Thyroid gland (tissue), 4 donors: ENCODE data around the gene ID4.

ENCODE experiments used
- CTCF ChIP-seq, 6 experiments: fragments of 200-600 bp in 3 of 6; fragments of 450-650 bp in 3 of 6; sonication (generic) in 3 of 6; IDR thresholded peaks; one replicate each; pipeline ENCODE4 v1.5.1; 2016 to 2019; ENCODE audit warnings: antibody characterized with exemption in 6 of 6, mild to moderate bottlenecking in 2 of 6, inconsistent platforms in 1 of 6, moderate library complexity in 1 of 6
- POLR2A ChIP-seq, 2 donors: fragments of 450-650 bp; IDR thresholded peaks; one replicate each; pipeline ENCODE4 v1.6.1; 2017; ENCODE audit warnings: antibody characterized with exemption in 2 of 2, mild to moderate bottlenecking in 2 of 2, moderate library complexity in 1 of 2

- no peak for TF ChIP-seq POLR2A (IDR thresholded peaks at IDR 0.05)
- TF ChIP-seq CTCF (IDR thresholded peaks at IDR 0.05) = no peak
Measured at GRCh38 chr6:19831358-19831757, 5.8 kb upstream of the ID4 start.
